ENCODE results near the gene ORC4. TPM values are rescaled to one million over a fixed set of nuclear protein-coding genes. Genes with fewer than 3 reads are reported as not detected.

Gene ORC4
- total RNA-seq, 1 donor from 2014 or later = 36.2 TPM

- intact Hi-C loops (cut with micrococcal nuclease) = loop anchor here (1.0 to 10.0 kb wide), 4 partner anchors 571 to 1624 kb away; partner anchors contain the start of gene EPC2
- H3K36me3 Mint-ChIP-seq (ENCODE audit: low read depth) = peaks cover 17% of the 10 kb centered on the region
- no peak overlapping the region for H3K4me3 Mint-ChIP-seq
- H3K4me1 Mint-ChIP-seq = peaks cover 2% of the 10 kb centered on the region
- no peaks in the 10 kb centered on the region for H3K9me3 Mint-ChIP-seq
- no peaks in the 10 kb centered on the region for H3K27me3 Mint-ChIP-seq
- no peak overlapping the region for H3K27ac Mint-ChIP-seq
- DNase-seq = no peak
Observed at GRCh38 chr2:147937744-147938349, 82.7 kb downstream of the ORC4 start.

GRCh38 chr2:147934881-147935620 is 85.5 kb downstream of the ORC4 start:
- intact Hi-C loops (cut with micrococcal nuclease) = loop anchor here (5.0 to 10.0 kb wide), 2 partner anchors 710 to 1627 kb away; partner anchors contain the start of gene EPC2
- no peak for DNase-seq
- H3K4me1 Mint-ChIP-seq = peaks cover 2% of the 10 kb centered on the region
- H3K4me3 Mint-ChIP-seq = no peak overlapping the region
- no peak overlapping the region for H3K27ac Mint-ChIP-seq
- H3K9me3 Mint-ChIP-seq = no peaks in the 10 kb centered on the region
- no peaks in the 10 kb centered on the region for H3K27me3 Mint-ChIP-seq
- H3K36me3 Mint-ChIP-seq (ENCODE audit: low read depth) = peaks cover 16% of the 10 kb centered on the region

- DNase-seq = no peak
- H3K4me1 Mint-ChIP-seq = peaks cover 2% of the 10 kb centered on the region
- no peak overlapping the region for H3K27ac Mint-ChIP-seq
- intact Hi-C loops (cut with micrococcal nuclease) = loop anchor here (10.0 kb wide), 1 partner anchor 711 kb away; the partner anchor contains the start of gene EPC2
- H3K27me3 Mint-ChIP-seq = no peaks in the 10 kb centered on the region
- H3K4me3 Mint-ChIP-seq = no peak overlapping the region
- H3K9me3 Mint-ChIP-seq = no peaks in the 10 kb centered on the region
- peaks cover 17% of the 10 kb centered on the region for H3K36me3 Mint-ChIP-seq (ENCODE audit: low read depth)
Observed at GRCh38 chr2:147933931-147934330, 86.6 kb downstream of the ORC4 start.

- Mint-ChIP-seq H3K4me1 (no peaks in the 10 kb centered on the region), H3K27ac (no peak overlapping the region), H3K9me3 (no peaks in the 10 kb centered on the region), H3K36me3 (ENCODE audit: low read depth) (peaks cover 10% of the 10 kb centered on the region), H3K27me3 (no peaks in the 10 kb centered on the region), H3K4me3 (no peak overlapping the region)
- DNase-seq = no peak
- intact Hi-C loops (cut with micrococcal nuclease) = no loop called here
Observed at GRCh38 chr2:147927053-147927588, 93.4 kb downstream of the ORC4 start.

- H3K36me3 Mint-ChIP-seq (ENCODE audit: low read depth) = peaks cover 8% of the 10 kb centered on the region
- H3K27me3 Mint-ChIP-seq = no peaks in the 10 kb centered on the region
- H3K27ac Mint-ChIP-seq = no peak overlapping the region
- H3K4me1 Mint-ChIP-seq = no peaks in the 10 kb centered on the region
- DNase-seq = no peak
- no peak overlapping the region for H3K4me3 Mint-ChIP-seq
- no peaks in the 10 kb centered on the region for H3K9me3 Mint-ChIP-seq
- intact Hi-C loops (cut with micrococcal nuclease) = no loop called here
Observed at GRCh38 chr2:147925886-147926285, 94.7 kb downstream of the ORC4 start.

- Mint-ChIP-seq H3K36me3 (ENCODE audit: low read depth) (peaks cover 10% of the 10 kb centered on the region), H3K9me3 (no peaks in the 10 kb centered on the region), H3K27ac (no peak overlapping the region), H3K4me3 (no peak overlapping the region), H3K27me3 (no peaks in the 10 kb centered on the region), H3K4me1 (no peaks in the 10 kb centered on the region)
- DNase-seq = no peak
- intact Hi-C loops (cut with micrococcal nuclease) = no loop called here
Observed at GRCh38 chr2:147924647-147925046, 95.9 kb downstream of the ORC4 start.

- Mint-ChIP-seq H3K4me1 (no peaks in the 10 kb centered on the region), H3K4me3 (no peak overlapping the region), H3K27me3 (no peaks in the 10 kb centered on the region), H3K36me3 (ENCODE audit: low read depth) (peaks cover 12% of the 10 kb centered on the region), H3K27ac (no peak overlapping the region), H3K9me3 (no peaks in the 10 kb centered on the region)
- no peak for DNase-seq
- intact Hi-C loops (cut with micrococcal nuclease) = no loop called here
Observed at GRCh38 chr2:147923846-147924245, 96.7 kb downstream of the ORC4 start.

- Mint-ChIP-seq H3K36me3 (ENCODE audit: low read depth) (peaks cover 9% of the 10 kb centered on the region), H3K9me3 (no peaks in the 10 kb centered on the region), H3K4me3 (no peak overlapping the region), H3K27ac (no peak overlapping the region), H3K4me1 (no peaks in the 10 kb centered on the region), H3K27me3 (no peaks in the 10 kb centered on the region)
- intact Hi-C loops (cut with micrococcal nuclease) = no loop called here
- DNase-seq = no peak
Observed at GRCh38 chr2:147917161-147917560, 103.4 kb downstream of the ORC4 start.

- no peak overlapping the region for H3K4me3 Mint-ChIP-seq
- H3K36me3 Mint-ChIP-seq (ENCODE audit: low read depth) = peaks cover 9% of the 10 kb centered on the region
- no peaks in the 10 kb centered on the region for H3K9me3 Mint-ChIP-seq
- H3K27me3 Mint-ChIP-seq = no peaks in the 10 kb centered on the region
- no peaks in the 10 kb centered on the region for H3K4me1 Mint-ChIP-seq
- H3K27ac Mint-ChIP-seq = no peak overlapping the region
- intact Hi-C loops (cut with micrococcal nuclease) = no loop called here
- DNase-seq = no peak
Observed at GRCh38 chr2:147916723-147917122, 103.8 kb downstream of the ORC4 start.

- H3K27ac Mint-ChIP-seq = no peak overlapping the region
- H3K4me1 Mint-ChIP-seq = no peaks in the 10 kb centered on the region
- H3K27me3 Mint-ChIP-seq = no peaks in the 10 kb centered on the region
- intact Hi-C loops (cut with micrococcal nuclease) = no loop called here
- H3K4me3 Mint-ChIP-seq = no peak overlapping the region
- DNase-seq = no peak
- no peaks in the 10 kb centered on the region for H3K9me3 Mint-ChIP-seq
- peaks cover 9% of the 10 kb centered on the region for H3K36me3 Mint-ChIP-seq (ENCODE audit: low read depth)
Observed at GRCh38 chr2:147916067-147916466, 104.5 kb downstream of the ORC4 start.

GRCh38 chr2:147913701-147914480 is 106.6 kb downstream of the ORC4 start:
- Mint-ChIP-seq H3K27ac (no peak overlapping the region), H3K4me1 (peaks cover 9% of the 10 kb centered on the region), H3K27me3 (no peaks in the 10 kb centered on the region), H3K36me3 (ENCODE audit: low read depth) (peaks cover 5% of the 10 kb centered on the region), H3K9me3 (no peaks in the 10 kb centered on the region), H3K4me3 (no peak overlapping the region)
- intact Hi-C loops (cut with micrococcal nuclease) = no loop called here
- no peak for DNase-seq

- Mint-ChIP-seq H3K36me3 (ENCODE audit: low read depth) (peaks cover 8% of the 10 kb centered on the region), H3K27me3 (no peaks in the 10 kb centered on the region), H3K4me3 (no peak overlapping the region), H3K4me1 (peaks cover 9% of the 10 kb centered on the region), H3K27ac (no peak overlapping the region), H3K9me3 (no peaks in the 10 kb centered on the region)
- peak; percentile 82 for DNase-seq
- intact Hi-C loops (cut with micrococcal nuclease) = loop anchor here (1.0 to 2.0 kb wide), 4 partner anchors 622 to 1176 kb away; no protein-coding TSS in a partner anchor
Observed at GRCh38 chr2:147910990-147911473, 109.5 kb downstream of the ORC4 start.

GRCh38 chr2:147909178-147909577 is 111.4 kb downstream of the ORC4 start:
- H3K4me3 Mint-ChIP-seq = no peak overlapping the region
- H3K4me1 Mint-ChIP-seq = peaks cover 9% of the 10 kb centered on the region
- H3K9me3 Mint-ChIP-seq = no peaks in the 10 kb centered on the region
- DNase-seq = no peak
- H3K36me3 Mint-ChIP-seq (ENCODE audit: low read depth) = peaks cover 5% of the 10 kb centered on the region
- no peak overlapping the region for H3K27ac Mint-ChIP-seq
- no peaks in the 10 kb centered on the region for H3K27me3 Mint-ChIP-seq
- intact Hi-C loops (cut with micrococcal nuclease) = loop anchor here (5.0 kb wide), 1 partner anchor 577 kb away; no protein-coding TSS in a partner anchor

Measured in activated CD4-positive, alpha-beta T cell treated with anti-CD3 and anti-CD28 coated beads, Interleukin-2, amount 10 ng/mL, durations not matched to agents 24 days and 14 days (primary cell).